Stomach (tissue), 4 donors: ENCODE results near the gene PDPN.

Experiments
- CTCF ChIP-seq, 7 experiments: fragments of 450-650 bp in 4 of 7; fragments of 200-600 bp in 3 of 7; sonication (generic) in 3 of 7; IDR thresholded peaks; one replicate each; pipeline ENCODE4 v1.5.1; 2016 to 2019; ENCODE audit warnings: antibody characterized with exemption in 7 of 7, control low read depth in 2 of 7, mild to moderate bottlenecking in 1 of 7
- POLR2A ChIP-seq, 4 donors: fragments of 450-650 bp; IDR thresholded peaks; one replicate each; pipeline ENCODE4 v1.6.1; 2016; ENCODE audit warnings: antibody characterized with exemption in 4 of 4, control low read depth in 2 of 4, mild to moderate bottlenecking in 1 of 4, moderate library complexity in 1 of 4
- POLR2AphosphoS5 ChIP-seq, 3 donors: sonication (generic); formaldehyde crosslinking; IDR thresholded peaks; one replicate each; pipeline ENCODE4 v1.6.1; 2016; ENCODE audit warnings: antibody characterized with exemption in 3 of 3

- TF ChIP-seq CTCF (IDR thresholded peaks at IDR 0.05) (no peak), POLR2AphosphoS5 (IDR thresholded peaks at IDR 0.05) (no peak), POLR2A (IDR thresholded peaks at IDR 0.05) (no peak)
Observed at GRCh38 chr1:13617773-13618172, 34.1 kb downstream of the PDPN start.
